Activated naive CD4-positive, alpha-beta T cell treated with anti-CD3 and anti-CD28 coated beads for 36 hours (primary cell): ENCODE measurements around the gene TPST2. TPM values are rescaled to one million over a fixed set of nuclear protein-coding genes. Genes with fewer than 3 reads are reported as not detected.
A peak's percentile ranks its signal among the peaks of the same experiment; 100 is the strongest.

Experiments
- CTCF ChIA-PET: fragments of 350-600 bp; sonication (Branson Sonifier 250); formaldehyde crosslinking; loops from one replicate; lab custom pipeline; 2021; ENCODE audit warnings: antibody characterized with exemption; lab: Charles Lee
- DNase-seq: peaks from one replicate; pipeline ENCODE4 v3.0.0-alpha.2; 2020
- H3K27ac Mint-ChIP-seq: one replicate; pipeline ENCODE4 v1.8.0; 2021; ENCODE audit warnings: mild to moderate bottlenecking, mixed read lengths
- H3K27me3 Mint-ChIP-seq: one replicate; pipeline ENCODE4 v1.8.0; 2021; ENCODE audit warnings: low read depth, mixed read lengths
- H3K36me3 Mint-ChIP-seq: one replicate; pipeline ENCODE4 v1.8.0; 2021; ENCODE audit warnings: low read depth, mixed read lengths
- H3K4me1 Mint-ChIP-seq: one replicate; pipeline ENCODE4 v1.8.0; 2021; ENCODE audit warnings: low read depth, mixed read lengths
- H3K4me3 Mint-ChIP-seq: one replicate; pipeline ENCODE4 v1.8.0; 2021; ENCODE audit warnings: mild to moderate bottlenecking, moderate library complexity, mixed read lengths
- H3K9me3 Mint-ChIP-seq: one replicate; pipeline ENCODE4 v1.8.0; 2021; ENCODE audit warnings: mixed read lengths
- intact Hi-C: fragments of 100-400 bp; cut with micrococcal nuclease; formaldehyde crosslinking; loops from one replicate; pipeline ENCODE4 v1.15.1; 2023
- total RNA-seq, 2 experiments: library from RNA; stranded (reverse); gene quantifications; one replicate each; pipeline ENCODE4 v1.2.3, GENCODE V29; 2021

The TPST2 gene
- total RNA-seq, 2 experiments from 2014 or later: 21.0 to 21.9 TPM

- intact Hi-C loops: no loop called here
- CTCF ChIA-PET: interaction anchor here (0.9 kb wide), 1 partner anchor 56 kb away, joined by 3 read pairs; no protein-coding TSS in a partner anchor
- H3K4me1 Mint-ChIP-seq: peaks cover 23% of the 10 kb centered on the region
- H3K36me3 Mint-ChIP-seq: no peaks in the 10 kb centered on the region
- no peaks in the 10 kb centered on the region for H3K9me3 Mint-ChIP-seq
- no peak overlapping the region for H3K27ac Mint-ChIP-seq
- H3K27me3 Mint-ChIP-seq: no peaks in the 10 kb centered on the region
- no peak for DNase-seq
- H3K4me3 Mint-ChIP-seq: no peak overlapping the region
Measured at GRCh38 chr22:26516503-26516902, 73.4 kb downstream of the TPST2 start.

- CTCF ChIA-PET: interaction anchor here (0.9 kb wide), 1 partner anchor 55 kb away, joined by 3 read pairs; no protein-coding TSS in a partner anchor
- DNase-seq: no peak
- no peaks in the 10 kb centered on the region for H3K9me3 Mint-ChIP-seq
- no peak overlapping the region for H3K27ac Mint-ChIP-seq
- peaks cover 28% of the 10 kb centered on the region for H3K4me1 Mint-ChIP-seq
- intact Hi-C loops: no loop called here
- no peaks in the 10 kb centered on the region for H3K36me3 Mint-ChIP-seq
- H3K27me3 Mint-ChIP-seq: no peaks in the 10 kb centered on the region
- no peak overlapping the region for H3K4me3 Mint-ChIP-seq
Measured at GRCh38 chr22:26515931-26516330, 74.0 kb downstream of the TPST2 start.

DNA sequence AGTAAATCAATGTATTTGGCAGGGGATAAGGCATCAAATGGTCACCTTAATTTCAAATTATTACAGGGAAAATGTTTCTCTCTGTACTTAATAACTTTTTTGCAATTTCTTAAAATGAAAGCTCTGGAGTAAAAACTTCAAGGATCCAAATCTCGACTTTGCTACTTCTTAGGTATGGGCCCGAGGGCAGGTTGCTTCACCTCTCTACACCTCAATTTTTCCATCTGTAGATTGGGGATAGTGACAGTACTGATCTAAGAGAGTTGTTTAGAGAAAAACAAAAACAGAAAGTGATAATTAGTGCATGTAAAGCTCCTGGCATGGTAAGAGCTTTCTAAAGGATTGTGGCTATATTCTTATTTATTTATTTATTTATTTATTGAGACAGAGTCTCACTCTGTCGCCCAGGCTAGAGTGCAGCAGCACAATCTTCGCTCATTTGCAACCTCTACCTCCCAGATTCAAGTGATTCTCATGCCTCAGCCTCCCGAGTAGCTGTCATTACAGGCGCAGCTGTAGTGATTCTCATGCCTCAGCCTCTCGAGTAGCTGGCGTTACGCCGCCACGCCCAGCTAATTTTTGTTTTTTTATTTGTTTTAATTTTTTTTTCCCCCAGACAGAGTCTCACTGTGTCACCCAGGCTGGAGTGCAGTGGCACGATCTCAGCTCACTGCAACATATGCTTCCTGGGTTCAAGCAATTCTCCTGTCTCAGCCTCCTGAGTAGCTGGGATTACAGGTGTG lies 75.3 kb downstream of the TPST2 start:
- no peak overlapping the region for H3K4me3 Mint-ChIP-seq
- intact Hi-C loops: loop anchor here (5.0 kb wide), 1 partner anchor 73 kb away; no protein-coding TSS in a partner anchor
- no peak overlapping the region for H3K27ac Mint-ChIP-seq
- H3K4me1 Mint-ChIP-seq: peaks cover 38% of the 10 kb centered on the region
- H3K9me3 Mint-ChIP-seq: no peaks in the 10 kb centered on the region
- CTCF ChIA-PET: interaction anchor here (0.6 kb wide), 1 partner anchor 1712 kb away, joined by 6 read pairs; no protein-coding TSS in a partner anchor
- no peaks in the 10 kb centered on the region for H3K27me3 Mint-ChIP-seq
- peaks cover 4% of the 10 kb centered on the region for H3K36me3 Mint-ChIP-seq
- DNase-seq: no peak

DNA sequence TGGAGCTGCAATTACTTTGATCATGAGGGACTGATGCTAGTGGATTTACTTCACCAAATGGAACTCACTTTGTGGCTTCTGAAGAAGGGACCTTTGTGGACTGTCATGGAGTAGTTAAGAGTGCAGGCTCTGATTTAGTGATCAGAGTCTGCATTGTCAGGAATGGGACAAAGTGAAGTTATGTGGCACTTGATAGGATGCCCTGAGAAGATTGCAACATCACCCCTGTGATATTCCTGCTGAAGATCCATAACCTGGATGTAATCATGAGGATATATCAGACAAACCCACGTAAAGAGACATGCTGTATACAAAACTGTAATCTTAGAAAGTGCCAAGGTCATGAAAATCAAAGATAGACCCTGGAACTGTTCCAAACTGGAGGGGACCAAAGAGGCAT lies 76.1 kb downstream of the TPST2 start:
- CTCF ChIA-PET: interaction anchor here (1.9 kb wide), 1 partner anchor 11 kb away, joined by 6 read pairs; no protein-coding TSS in a partner anchor
- no peak for DNase-seq
- no peaks in the 10 kb centered on the region for H3K27me3 Mint-ChIP-seq
- intact Hi-C loops: loop anchor here (5.0 kb wide), 1 partner anchor 73 kb away; no protein-coding TSS in a partner anchor
- H3K4me3 Mint-ChIP-seq: peak overlapping the region; percentile 93
- H3K27ac Mint-ChIP-seq: no peak overlapping the region
- no peaks in the 10 kb centered on the region for H3K9me3 Mint-ChIP-seq
- peaks cover 9% of the 10 kb centered on the region for H3K36me3 Mint-ChIP-seq
- peaks cover 44% of the 10 kb centered on the region for H3K4me1 Mint-ChIP-seq

DNA sequence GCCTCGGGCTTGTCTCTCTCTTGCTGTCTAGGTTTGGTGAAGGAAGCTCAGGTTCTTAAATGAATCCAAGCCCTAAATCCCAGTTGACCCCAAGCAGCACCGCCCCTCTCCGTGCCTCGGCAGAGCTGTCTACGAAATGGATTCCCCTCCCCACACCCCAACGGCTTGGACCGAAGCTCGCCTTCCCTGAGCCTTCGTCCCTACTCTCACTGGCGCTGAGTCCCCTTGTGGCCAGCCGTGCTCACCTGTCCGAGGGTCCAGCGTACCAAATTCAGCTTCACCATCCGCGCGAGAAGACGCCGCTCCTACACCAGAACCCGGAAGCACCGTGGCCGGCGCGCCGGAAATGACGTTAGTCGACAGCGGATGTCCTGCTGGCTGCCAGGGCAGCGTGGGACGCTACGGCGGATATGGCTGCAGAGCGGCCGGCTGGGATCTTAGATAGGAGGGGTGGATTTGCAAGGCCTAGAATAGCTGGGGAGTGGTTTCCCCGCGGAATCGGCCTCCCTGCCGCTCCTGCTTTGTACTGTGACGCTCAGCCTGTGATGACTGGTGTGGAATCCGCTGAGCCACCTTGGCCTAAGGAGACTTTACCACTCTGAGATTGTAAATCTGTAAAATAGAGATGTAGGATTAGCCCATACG lies 77.7 kb downstream of the TPST2 start, which contains the start of gene TFIP11:
TSS of gene TFIP11 (minus strand) at position 325 of the 645 bp plus-strand sequence. CDS start 2,201 bp downstream, outside the sequence.
- Mint-ChIP-seq H3K27ac (peak within 1 kb of the TSS; percentile 80), H3K27me3 (no peaks in the 10 kb centered on the region), H3K36me3 (peaks cover 9% of the 10 kb centered on the region), H3K9me3 (no peaks in the 10 kb centered on the region), H3K4me3 (peak within 1 kb of the TSS; percentile 93), H3K4me1 (peaks cover 44% of the 10 kb centered on the region)
- CTCF ChIA-PET: interaction anchor here (0.5 to 1.9 kb wide), 5 partner anchors 9 to 1201 kb away, joined by 3 to 6 read pairs (median 3); no protein-coding TSS in a partner anchor
- intact Hi-C loops: loop anchor here (1.0 to 5.0 kb wide), 3 partner anchors 28 to 160 kb away; no protein-coding TSS in a partner anchor
- peak; percentile 95 for DNase-seq

DNA sequence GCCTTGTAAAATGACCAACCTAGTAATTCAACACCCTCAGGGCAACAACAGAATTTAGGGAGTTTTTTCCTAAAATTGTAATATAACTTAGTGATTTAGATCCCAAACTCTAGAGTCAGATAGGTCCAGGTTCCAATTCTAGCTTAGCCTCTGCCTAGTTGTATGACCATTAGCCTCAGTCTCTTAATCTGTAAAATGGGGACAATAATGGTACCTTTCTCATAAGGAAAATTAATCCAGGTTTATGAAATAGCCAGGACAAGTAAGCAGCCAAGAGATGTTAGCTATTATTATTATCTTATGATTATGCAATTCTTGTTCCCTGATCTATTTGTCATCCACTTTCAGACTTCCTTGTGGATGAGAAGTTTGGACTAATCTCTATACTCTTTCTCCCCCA lies 81.8 kb downstream of the TPST2 start:
- Mint-ChIP-seq H3K27ac (no peak overlapping the region), H3K4me1 (peaks cover 41% of the 10 kb centered on the region), H3K9me3 (no peaks in the 10 kb centered on the region), H3K36me3 (peaks cover 35% of the 10 kb centered on the region), H3K4me3 (no peak overlapping the region), H3K27me3 (no peaks in the 10 kb centered on the region)
- intact Hi-C loops: no loop called here
- CTCF ChIA-PET: no interaction called here
- no peak for DNase-seq

DNA sequence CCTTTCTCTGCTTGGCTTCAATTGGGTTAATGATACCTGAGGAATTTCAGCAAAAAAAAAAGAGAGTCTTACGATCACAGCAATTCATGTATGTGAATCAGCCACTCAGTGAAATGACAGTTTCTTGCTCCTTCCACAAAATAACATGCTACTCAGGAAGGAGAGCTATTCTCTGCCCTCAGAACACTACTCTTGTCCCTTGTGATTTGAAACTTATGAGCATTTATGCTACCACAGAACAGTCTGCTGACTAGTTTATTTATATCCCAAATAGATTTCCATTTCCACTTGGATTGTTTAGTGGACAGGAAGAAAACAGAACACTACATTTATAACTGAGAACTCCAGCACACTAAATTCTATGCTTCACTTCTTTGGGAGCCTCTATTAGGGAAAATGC lies 86.2 kb downstream of the TPST2 start:
- intact Hi-C loops: loop anchor here (1.0 kb wide), 1 partner anchor 162 kb away; no protein-coding TSS in a partner anchor
- peaks cover 44% of the 10 kb centered on the region for H3K36me3 Mint-ChIP-seq
- H3K27me3 Mint-ChIP-seq: no peaks in the 10 kb centered on the region
- H3K27ac Mint-ChIP-seq: peak overlapping the region; percentile 87
- H3K4me3 Mint-ChIP-seq: no peak overlapping the region
- CTCF ChIA-PET: interaction anchor here (0.7 to 3.7 kb wide), 7 partner anchors 9 to 170 kb away, joined by 3 to 24 read pairs (median 5); partner anchors contain the start of genes SRRD and TFIP11
- H3K4me1 Mint-ChIP-seq: peaks cover 17% of the 10 kb centered on the region
- DNase-seq: no peak
- H3K9me3 Mint-ChIP-seq: no peaks in the 10 kb centered on the region

- H3K27ac Mint-ChIP-seq: peak overlapping the region; percentile 87
- H3K36me3 Mint-ChIP-seq: peaks cover 46% of the 10 kb centered on the region
- CTCF ChIA-PET: interaction anchor here (0.8 to 3.7 kb wide), 11 partner anchors 10 to 170 kb away, joined by 3 to 24 read pairs (median 4); partner anchors contain the start of genes SRRD and TFIP11
- intact Hi-C loops: loop anchor here (1.0 kb wide), 1 partner anchor 162 kb away; no protein-coding TSS in a partner anchor
- no peaks in the 10 kb centered on the region for H3K9me3 Mint-ChIP-seq
- DNase-seq: peak; percentile 72
- H3K27me3 Mint-ChIP-seq: no peaks in the 10 kb centered on the region
- H3K4me3 Mint-ChIP-seq: no peak overlapping the region
- peaks cover 17% of the 10 kb centered on the region for H3K4me1 Mint-ChIP-seq
Measured at GRCh38 chr22:26502688-26503561, 87.0 kb downstream of the TPST2 start.

DNA sequence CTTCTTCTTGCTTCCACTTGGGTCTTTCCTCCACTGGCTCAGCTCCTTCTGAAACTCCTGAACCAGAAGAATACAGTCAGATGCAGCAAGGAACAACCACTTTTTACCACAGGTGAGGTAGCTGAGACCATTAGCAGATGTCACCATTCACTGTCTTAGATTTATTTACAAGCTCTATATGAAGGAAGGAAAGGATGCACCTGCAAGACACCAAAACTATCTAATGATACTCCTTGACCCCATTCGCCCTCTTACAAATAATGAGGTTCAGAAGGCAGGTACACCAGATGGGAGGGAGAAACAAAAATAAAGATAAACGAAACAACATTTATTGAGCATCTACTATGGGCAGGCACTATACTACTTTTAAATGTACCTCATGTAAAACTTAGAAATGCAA lies 87.9 kb downstream of the TPST2 start:
- Mint-ChIP-seq H3K36me3 (peaks cover 47% of the 10 kb centered on the region), H3K9me3 (no peaks in the 10 kb centered on the region), H3K27ac (no peak overlapping the region), H3K27me3 (no peaks in the 10 kb centered on the region), H3K4me3 (no peak overlapping the region), H3K4me1 (peaks cover 17% of the 10 kb centered on the region)
- CTCF ChIA-PET: interaction anchor here (0.9 to 3.7 kb wide), 5 partner anchors 23 to 163 kb away, joined by 3 to 24 read pairs (median 4); no protein-coding TSS in a partner anchor
- DNase-seq: no peak
- intact Hi-C loops: no loop called here

DNA sequence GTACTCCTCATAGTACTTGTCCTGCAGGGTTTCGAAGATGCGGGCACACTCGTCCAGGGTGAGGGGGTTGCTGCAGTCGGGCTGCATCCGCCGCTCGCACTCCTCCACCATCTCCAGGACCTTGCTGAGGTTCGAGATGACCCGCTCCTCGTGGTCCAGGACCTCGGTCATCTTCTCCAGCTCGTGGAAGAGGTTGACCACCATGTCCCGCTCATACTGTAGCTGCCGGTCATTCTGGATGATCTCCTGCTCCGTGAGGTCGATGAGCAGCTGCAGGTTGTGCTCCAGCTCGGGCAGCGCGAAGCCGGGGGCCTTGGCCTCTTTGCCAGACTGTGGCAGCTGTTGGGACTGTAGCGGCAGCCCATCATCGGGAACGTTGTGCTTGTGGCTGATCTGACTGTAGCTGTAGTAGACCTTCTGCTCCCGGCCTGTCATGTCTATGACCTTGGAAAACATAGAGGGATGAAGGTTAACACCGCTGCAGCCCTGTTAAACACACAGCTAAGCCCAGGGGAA lies 90.7 kb downstream of the TPST2 start:
- no peak for DNase-seq
- CTCF ChIA-PET: no interaction called here
- Mint-ChIP-seq H3K27ac (no peak overlapping the region), H3K4me3 (no peak overlapping the region), H3K9me3 (no peaks in the 10 kb centered on the region), H3K27me3 (no peaks in the 10 kb centered on the region), H3K4me1 (peaks cover 15% of the 10 kb centered on the region), H3K36me3 (peaks cover 42% of the 10 kb centered on the region)
- intact Hi-C loops: no loop called here

DNA sequence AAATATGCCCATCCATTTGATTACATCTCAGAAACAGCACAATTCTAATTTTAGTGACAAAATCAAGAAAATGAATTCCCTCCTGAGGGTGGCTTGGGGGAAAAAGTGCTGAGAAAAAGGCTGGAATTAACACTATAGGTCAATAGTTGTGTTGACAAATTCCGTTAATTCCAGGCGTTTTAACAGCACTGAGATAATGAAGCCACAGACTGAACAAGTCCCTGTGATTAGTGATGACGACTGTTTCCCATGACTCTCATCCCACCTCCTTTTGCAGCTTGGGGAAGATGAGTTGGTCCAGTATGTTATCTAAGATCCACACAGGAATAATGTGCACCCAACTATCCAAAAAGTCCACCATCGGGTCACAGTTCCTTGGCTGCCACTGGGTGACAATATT lies 93.5 kb downstream of the TPST2 start:
- H3K4me1 Mint-ChIP-seq: peaks cover 3% of the 10 kb centered on the region
- no peaks in the 10 kb centered on the region for H3K9me3 Mint-ChIP-seq
- peaks cover 35% of the 10 kb centered on the region for H3K36me3 Mint-ChIP-seq
- no peak for DNase-seq
- CTCF ChIA-PET: no interaction called here
- H3K4me3 Mint-ChIP-seq: no peak overlapping the region
- H3K27me3 Mint-ChIP-seq: no peaks in the 10 kb centered on the region
- intact Hi-C loops: no loop called here
- no peak overlapping the region for H3K27ac Mint-ChIP-seq
